Activated T-helper 1 cell treated with Interleukin-2 at 50 U/mL for 16 hours (primary cell): ENCODE measurements around the gene RHO.
"Not testable (repeated sequence)": the region's sequence is repeated elsewhere in the genome, so short reads cannot be mapped to it uniquely, and the experiment has no call there.

Source experiments
- DNase-seq: peaks from one replicate; pipeline ENCODE4 v3.0.0-alpha.2; 2020; ENCODE audit warnings: low read depth

Gene RHO

DNA sequence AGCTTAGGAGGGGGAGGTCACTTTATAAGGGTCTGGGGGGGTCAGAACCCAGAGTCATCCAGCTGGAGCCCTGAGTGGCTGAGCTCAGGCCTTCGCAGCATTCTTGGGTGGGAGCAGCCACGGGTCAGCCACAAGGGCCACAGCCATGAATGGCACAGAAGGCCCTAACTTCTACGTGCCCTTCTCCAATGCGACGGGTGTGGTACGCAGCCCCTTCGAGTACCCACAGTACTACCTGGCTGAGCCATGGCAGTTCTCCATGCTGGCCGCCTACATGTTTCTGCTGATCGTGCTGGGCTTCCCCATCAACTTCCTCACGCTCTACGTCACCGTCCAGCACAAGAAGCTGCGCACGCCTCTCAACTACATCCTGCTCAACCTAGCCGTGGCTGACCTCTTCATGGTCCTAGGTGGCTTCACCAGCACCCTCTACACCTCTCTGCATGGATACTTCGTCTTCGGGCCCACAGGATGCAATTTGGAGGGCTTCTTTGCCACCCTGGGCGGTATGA lies at the start of gene RHO:
TSS of gene RHO (plus strand) at position 51 of the 512 bp plus-strand sequence. CDS start at position 146, 95 bp downstream.
- no peak for DNase-seq

GRCh38 chr3:129481225-129481765 lies 47.1 kb upstream of the RHO start:
- DNase-seq, result not testable (repeated sequence)

DNA sequence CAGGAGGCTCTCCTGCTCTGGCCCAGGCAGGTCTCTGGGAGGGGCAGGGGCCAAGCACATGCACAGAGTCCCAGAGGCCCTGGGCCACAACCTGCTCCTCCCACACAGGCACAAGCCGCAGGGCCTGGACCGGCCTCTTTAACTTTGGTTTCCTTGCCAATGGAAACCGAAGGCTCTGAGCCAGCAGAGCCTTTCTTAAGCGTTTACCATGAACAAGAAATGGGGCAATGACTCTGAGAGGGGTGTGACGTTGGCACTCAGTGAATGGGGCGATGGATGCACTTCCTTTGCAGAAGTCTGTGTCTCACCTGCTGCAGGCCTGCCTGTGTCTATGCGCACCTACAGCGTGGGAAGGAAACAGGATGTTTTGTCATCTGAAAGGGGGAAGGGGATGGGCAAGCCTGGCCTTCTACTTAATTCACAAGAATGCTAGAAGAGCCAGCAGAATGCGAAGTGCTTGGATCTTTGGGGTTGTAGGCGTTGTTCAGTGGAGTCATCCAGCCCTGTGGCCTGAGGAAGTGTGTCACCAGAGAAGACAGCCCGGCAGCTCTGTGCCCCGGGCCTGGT lies 46.6 kb upstream of the RHO start:
- DNase-seq, result peak; percentile 31

DNA sequence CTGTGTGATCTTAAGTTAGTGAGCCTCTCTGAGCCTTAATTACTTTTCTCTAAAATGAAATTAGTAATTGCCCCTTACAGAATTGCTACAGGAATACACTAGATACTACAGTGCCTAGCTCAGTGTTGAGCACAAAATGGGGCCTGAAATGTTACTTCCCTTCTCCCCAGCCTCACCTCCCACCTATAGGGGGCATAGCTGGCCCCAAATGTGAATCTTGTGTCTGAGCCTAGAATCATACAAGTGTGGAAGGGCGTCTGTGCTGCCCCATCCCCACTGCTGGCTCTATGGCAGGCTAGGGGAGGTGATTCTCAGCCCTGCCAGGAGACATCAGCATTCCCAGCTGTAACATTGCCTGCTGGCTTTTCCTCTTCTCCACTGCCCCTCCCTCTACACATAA lies 45.7 kb upstream of the RHO start:
- DNase-seq, result no peak

GRCh38 chr3:129483870-129484269 lies 44.6 kb upstream of the RHO start:
- no peak for DNase-seq

DNA sequence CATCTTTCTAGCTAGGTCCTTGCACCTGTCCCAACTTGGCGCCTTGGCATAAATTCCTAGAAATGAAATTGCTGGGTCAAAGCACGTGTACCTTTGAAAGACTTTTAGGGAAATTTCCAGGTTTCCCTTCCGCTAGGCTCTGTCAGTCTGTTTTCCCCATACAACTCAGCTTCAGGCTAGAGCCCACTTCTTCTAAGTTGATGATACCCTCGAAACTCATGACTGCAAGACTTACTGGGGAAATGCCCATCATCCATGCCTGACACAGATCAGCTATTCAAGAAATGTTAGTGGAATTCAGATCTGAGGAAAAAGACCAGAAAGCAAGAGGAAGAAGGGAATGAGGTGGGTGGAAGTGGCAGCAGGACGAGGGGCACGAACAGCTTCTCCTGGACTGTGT lies 43.3 kb upstream of the RHO start:
- not testable (repeated sequence) for DNase-seq

DNA sequence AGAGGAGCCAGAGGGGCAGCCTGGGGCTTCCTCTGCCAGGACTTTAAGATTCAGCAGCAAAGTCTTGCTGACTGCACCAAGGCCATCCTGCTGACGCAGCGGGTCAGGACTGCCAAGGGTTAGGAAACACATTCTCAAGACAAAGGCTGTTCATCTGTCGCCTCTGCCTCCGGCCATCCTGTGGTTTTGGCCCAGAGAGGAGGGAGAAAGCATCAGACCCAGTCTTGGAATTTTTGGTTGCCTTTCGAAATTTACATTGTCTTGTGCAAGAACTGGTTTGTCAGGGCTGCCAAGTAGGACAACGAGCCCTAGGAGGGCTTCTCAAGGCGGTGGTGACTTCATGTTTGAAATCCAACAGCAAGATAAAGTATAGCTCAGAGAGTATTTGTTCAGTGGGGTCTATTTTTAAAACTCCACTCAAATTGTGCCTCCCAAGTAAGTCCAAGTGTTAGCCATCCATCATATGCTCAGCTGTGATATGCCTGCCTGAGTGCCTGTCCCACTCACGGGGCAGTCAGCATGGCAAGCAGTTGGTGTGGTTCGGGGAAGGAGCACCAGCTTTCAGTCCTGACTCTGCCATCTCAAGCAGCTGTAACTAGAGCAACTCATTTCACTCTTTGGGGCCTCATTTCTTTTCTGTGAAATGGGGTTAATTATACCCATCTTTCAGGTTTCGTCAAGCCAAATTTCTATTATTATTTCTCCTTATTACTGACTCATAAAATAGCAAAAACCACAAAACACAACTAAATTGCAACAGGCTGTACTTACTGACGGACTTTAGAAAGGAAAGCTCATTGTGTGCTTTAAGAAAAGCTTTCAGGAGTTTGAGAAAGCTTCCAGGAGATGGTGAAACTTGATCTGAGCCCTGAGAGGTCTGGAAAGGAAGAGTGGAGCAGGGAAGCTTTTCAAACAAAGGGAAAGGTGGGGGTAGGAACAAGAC lies 42.4 kb upstream of the RHO start:
- DNase-seq, result no peak

DNA sequence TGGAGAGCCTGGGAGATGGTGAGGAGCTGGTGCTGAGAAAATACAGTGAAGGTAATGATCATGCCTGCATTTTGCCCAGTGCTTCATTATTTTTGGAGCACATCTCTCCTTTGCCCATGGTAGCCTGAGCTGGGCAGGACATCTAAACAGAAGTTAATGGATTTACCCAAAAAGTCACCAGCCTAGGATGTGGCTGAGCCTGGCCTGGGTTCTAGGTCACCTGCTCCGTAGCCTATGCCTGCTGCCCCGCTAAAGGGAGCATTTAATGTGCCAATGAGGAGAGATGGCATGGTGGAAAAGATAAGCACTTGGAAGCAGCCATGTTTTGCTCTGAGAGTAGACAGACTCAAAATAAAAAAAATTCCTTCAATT lies 41.8 kb upstream of the RHO start:
- no peak for DNase-seq

DNA sequence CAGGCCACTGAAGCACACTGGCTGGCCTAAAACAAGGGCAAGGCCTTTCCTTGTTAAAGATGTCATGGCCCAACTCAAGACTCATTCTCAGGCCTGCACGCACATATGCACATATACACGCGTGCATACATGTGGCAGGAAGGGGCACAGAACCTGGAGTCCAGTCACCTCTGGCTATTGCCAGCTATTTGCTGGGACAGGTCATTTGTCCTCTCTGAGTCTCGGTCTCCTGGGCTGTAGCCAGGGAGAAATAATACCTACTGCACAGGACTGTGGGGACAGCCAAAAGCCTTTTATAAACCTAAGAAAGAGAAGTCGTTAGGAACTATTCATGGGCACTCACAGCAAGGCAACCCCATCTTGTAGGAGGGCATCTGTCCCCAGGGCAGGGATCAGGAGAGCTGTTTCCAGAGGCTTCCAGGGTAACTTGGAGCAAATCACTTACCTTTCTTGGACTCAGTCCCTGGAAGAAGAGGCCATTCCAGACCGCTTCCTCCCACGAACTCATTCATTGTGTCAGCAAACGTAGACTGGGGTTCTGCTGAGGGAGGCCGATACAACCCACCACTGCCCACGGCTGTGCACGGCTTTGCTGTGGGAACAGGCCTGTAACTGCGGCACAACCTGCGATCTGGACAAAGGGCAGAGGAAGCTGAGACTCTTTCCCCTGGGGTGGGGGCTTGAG lies 41.1 kb upstream of the RHO start:
- DNase-seq, result no peak

GRCh38 chr3:129487868-129488335 lies 40.5 kb upstream of the RHO start:
- DNase-seq, result not testable (repeated sequence)

- not testable (repeated sequence) for DNase-seq
Observed at GRCh38 chr3:129489258-129489657, 39.2 kb upstream of the RHO start.

- peak; percentile 20 for DNase-seq
Observed at GRCh38 chr3:129490273-129490675, 38.2 kb upstream of the RHO start.

GRCh38 chr3:129491077-129491476 lies 37.4 kb upstream of the RHO start:
- DNase-seq, result not testable (repeated sequence)

DNA sequence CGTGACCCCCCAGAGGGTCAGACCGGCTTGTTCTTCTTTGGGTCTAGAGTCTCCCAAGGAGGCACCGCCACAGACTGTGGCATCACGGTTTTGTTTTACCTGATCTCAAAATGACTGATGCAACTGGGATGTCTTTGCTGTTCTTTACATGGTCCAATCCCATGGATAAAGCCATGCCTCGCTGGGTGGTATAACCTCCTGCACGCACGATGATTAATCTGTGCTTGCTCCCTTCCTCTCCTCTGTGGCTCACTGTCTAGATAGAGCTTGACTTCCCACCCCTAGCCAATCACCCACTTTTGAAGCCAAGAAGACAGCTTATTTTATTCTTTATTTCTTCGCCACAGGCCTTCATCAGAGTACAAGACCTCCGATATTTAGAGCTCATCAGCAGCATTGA lies 36.6 kb upstream of the RHO start:
- DNase-seq, result no peak

DNA sequence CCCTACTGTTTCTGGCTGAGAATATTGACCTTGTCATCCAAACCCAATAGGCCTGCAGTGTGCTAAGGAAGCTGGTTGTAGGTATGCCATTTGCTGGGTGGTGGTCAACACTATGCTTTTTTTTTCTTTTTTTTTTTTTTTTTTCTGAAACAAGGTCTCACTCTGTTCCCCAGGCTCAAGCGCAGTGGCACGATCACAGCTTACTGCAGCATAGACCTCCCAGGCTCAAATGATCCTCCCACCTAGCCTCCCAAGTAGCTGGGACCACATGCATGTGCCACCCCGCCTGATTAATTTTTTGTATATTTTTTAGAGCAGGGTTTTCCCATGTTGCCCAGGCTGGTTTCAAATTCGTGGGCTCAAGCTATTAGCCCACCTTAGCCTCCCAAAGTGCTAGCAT lies 35.7 kb upstream of the RHO start:
- no peak for DNase-seq

GRCh38 chr3:129493206-129493605 lies 35.2 kb upstream of the RHO start:
- no peak for DNase-seq

DNA sequence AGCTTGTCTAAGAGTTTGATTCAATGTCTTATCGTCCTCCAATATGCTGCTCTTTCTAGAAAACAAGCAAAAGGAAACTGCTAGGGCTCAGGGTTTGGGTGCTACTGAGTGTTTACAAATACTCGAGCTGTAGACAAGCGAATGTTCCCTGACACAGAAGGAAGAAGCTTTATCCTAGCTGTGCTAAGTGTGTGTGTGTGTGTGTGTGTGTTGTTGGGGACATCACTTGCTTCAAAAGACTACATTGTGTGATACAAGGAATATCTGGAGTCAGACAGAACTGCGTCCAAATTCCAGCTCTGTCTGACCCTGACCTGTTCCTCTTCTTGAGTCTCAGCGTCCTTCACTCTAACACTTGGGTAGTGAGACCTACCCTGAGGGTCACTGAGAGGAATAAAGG lies 33.9 kb upstream of the RHO start:
- DNase-seq, result not testable (repeated sequence)

GRCh38 chr3:129495006-129495639 lies 33.3 kb upstream of the RHO start:
- not testable (repeated sequence) for DNase-seq

GRCh38 chr3:129497876-129498275 lies 30.6 kb upstream of the RHO start:
- DNase-seq, result not testable (repeated sequence)

- DNase-seq, result not testable (repeated sequence)
Observed at GRCh38 chr3:129498603-129499488, 29.6 kb upstream of the RHO start.
